Dermis blood vessel endothelial cell (primary cell): ENCODE data around the gene HAGH. TPM values are rescaled to one million over a fixed set of nuclear protein-coding genes. Genes with fewer than 3 reads are reported as not detected.
"Not testable (repeated sequence)": the region's sequence is repeated elsewhere in the genome, so short reads cannot be mapped to it uniquely, and the experiment has no call there.

Source experiments
- DNase-seq: peaks from one replicate; pipeline ENCODE4 v3.0.0; 2010
- total RNA-seq: library from RNA; depleted of rRNA; stranded (reverse); fragments of >200 nt; gene quantifications from 2 replicates; pipeline ENCODE4 v1.2.3, GENCODE V29; 2014

Gene HAGH
- total RNA-seq, 1 donor from 2014 or later, result 89.2 TPM

- no peak for DNase-seq
Measured at GRCh38 chr16:1810106-1810505, 16.5 kb downstream of the HAGH start.

GRCh38 chr16:1809281-1809801 is 17.3 kb downstream of the HAGH start:
- DNase-seq, result no peak

- no peak for DNase-seq
Measured at GRCh38 chr16:1808691-1809090, 17.9 kb downstream of the HAGH start.

GRCh38 chr16:1807626-1808025 is 19.0 kb downstream of the HAGH start:
- no peak for DNase-seq

GRCh38 chr16:1800701-1801100 is 25.9 kb downstream of the HAGH start:
- DNase-seq, result no peak

GRCh38 chr16:1799263-1799662 is 27.4 kb downstream of the HAGH start:
- DNase-seq, result not testable (repeated sequence)

- DNase-seq, result no peak
Measured at GRCh38 chr16:1794908-1795666, 31.5 kb downstream of the HAGH start.

- no peak for DNase-seq
Measured at GRCh38 chr16:1794221-1794871, 32.3 kb downstream of the HAGH start.

- no peak for DNase-seq
Measured at GRCh38 chr16:1793578-1794220, 32.9 kb downstream of the HAGH start, which contains the start of gene IGFALS. IGFALS (minus strand) TSS chr16:1793705; CDS start chr16:1793652, 53 bp downstream.

GRCh38 chr16:1792836-1793577 is 33.6 kb downstream of the HAGH start:
- DNase-seq, result no peak

- no peak for DNase-seq
Measured at GRCh38 chr16:1791943-1792812, 34.4 kb downstream of the HAGH start.

- no peak for DNase-seq
Measured at GRCh38 chr16:1791256-1791942, 35.2 kb downstream of the HAGH start.

GRCh38 chr16:1790611-1791255 is 35.9 kb downstream of the HAGH start:
- DNase-seq, result no peak

GRCh38 chr16:1790261-1790610 is 36.4 kb downstream of the HAGH start:
- no peak for DNase-seq

- no peak for DNase-seq
Measured at GRCh38 chr16:1789643-1790045, 37.0 kb downstream of the HAGH start.

- DNase-seq, result no peak
Measured at GRCh38 chr16:1788708-1789100, 37.9 kb downstream of the HAGH start.

- no peak for DNase-seq
Measured at GRCh38 chr16:1788095-1788707, 38.4 kb downstream of the HAGH start.

GRCh38 chr16:1787322-1788094 is 39.1 kb downstream of the HAGH start:
- no peak for DNase-seq

GRCh38 chr16:1787056-1787321 is 39.6 kb downstream of the HAGH start:
- DNase-seq, result no peak
